K562 (cell line): ENCODE data around the gene HIVEP1. TPM values are rescaled to one million over a fixed set of nuclear protein-coding genes. Genes with fewer than 3 reads are reported as not detected.
A peak's percentile ranks its signal among the peaks of the same experiment; 100 is the strongest.

Experiments used
- ATAC-seq: fragments of 200-7000 bp; cut with Tn5 transposase; 3 replicates; pipeline ENCODE4 v1.9.1; 2020; ENCODE audit warnings: moderate library complexity
- BruUV-seq: library from RNA; stranded (reverse); fragments of 400-500 nt; replicated peaks from 2 replicates; lab custom pipeline; 2021; lab: Mats Ljungman, UMichigan
- CTCF ChIA-PET: fragments of 300-600 bp; formaldehyde crosslinking; extraction: SDS; loops from one replicate; lab custom pipeline; 2021; ENCODE audit warnings: low intra/inter-chr PET ratio; lab: Yijun Ruan, JAX
- POLR2A ChIA-PET: fragments of 300-600, 350-650 bp; sonication (Branson Sonifier 250); formaldehyde crosslinking; extraction: SDS; loops from one replicate; lab custom pipeline; 2021; ENCODE audit warnings: antibody characterized with exemption, inconsistent platforms; lab: Yijun Ruan, JAX
- DNase-seq, 4 experiments: peaks; one replicate each; pipeline versions ENCODE4 v3.0.0 to v3.0.0-alpha.2; 2011 to 2018; ENCODE audit warnings: low spot score in 3 of 4, mixed read lengths in 3 of 4; ENCODE audit errors: extremely low read depth in 1 of 4
- FAIRE-seq: peaks from 2 replicates; lab custom pipeline; 2011; peaks lifted over from hg19 to GRCh38; lab: Jason Lieb, UNC
- H2AFZ ChIP-seq: 2 replicates; pipeline ENCODE4 v1.6.0; 2011; ENCODE audit warnings: low read depth, low read length, control low read depth, inconsistent platforms
- H3K27ac ChIP-seq: fragments of 200-600 bp; 3 replicates; pipeline ENCODE4 v1.8.0; 2011; ENCODE audit warnings: low read depth, mild to moderate bottlenecking, control low read depth, inconsistent platforms, low read length, moderate library complexity, mixed read lengths; ENCODE audit errors: extremely low read depth
- H3K27me3 ChIP-seq, 2 experiments: fragments of 300-600 bp in 1 of 2; 2 replicates in 1 of 2; 3 replicates in 1 of 2; pipeline versions ENCODE4 v1.6.0 to v1.8.0; 2011; ENCODE audit warnings: inconsistent platforms in 2 of 2, low read length in 2 of 2, mild to moderate bottlenecking in 1 of 2, mixed read lengths in 1 of 2, moderate library complexity in 1 of 2; ENCODE audit not compliant: control insufficient read depth in 2 of 2, insufficient read depth in 2 of 2
- H3K36me3 ChIP-seq: fragments of 300-600 bp; 3 replicates; pipeline ENCODE4 v1.8.0; 2011; ENCODE audit warnings: mild to moderate bottlenecking, low read length, inconsistent platforms; ENCODE audit not compliant: control insufficient read depth, insufficient read depth
- H3K4me1 ChIP-seq, 2 experiments: fragments of 200-600 bp in 1 of 2; replicated peaks in 1 of 2; 2 replicates in 1 of 2; 3 replicates in 1 of 2; pipeline versions ENCODE4 v1.5.1 to v1.8.0; 2011; ENCODE audit warnings: inconsistent platforms in 2 of 2, low read length in 2 of 2, mild to moderate bottlenecking in 1 of 2, mixed read lengths in 1 of 2, moderate library complexity in 1 of 2; ENCODE audit not compliant: control insufficient read depth in 2 of 2, insufficient read depth in 2 of 2
- H3K4me2 ChIP-seq: 2 replicates; pipeline ENCODE4 v1.6.1; 2011; ENCODE audit warnings: low read length, control low read depth, inconsistent platforms, mixed read lengths; ENCODE audit not compliant: insufficient read depth
- H3K4me3 ChIP-seq: fragments of 200-600 bp; sonication (generic), shearing (Covaris generic); 2 replicates; pipeline ENCODE4 v1.5.1; 2016; ENCODE audit warnings: control low read depth, inconsistent platforms
- H3K79me2 ChIP-seq: fragments of 200-600 bp; 3 replicates; pipeline ENCODE4 v1.8.0; 2011; ENCODE audit warnings: low read length, inconsistent platforms; ENCODE audit not compliant: control insufficient read depth, insufficient read depth
- H3K9ac ChIP-seq, 2 experiments: 2 replicates each; pipeline versions ENCODE4 v1.6.0 to v1.6.1; 2011; ENCODE audit warnings: low read depth in 2 of 2, low read length in 2 of 2, control low read depth in 1 of 2, inconsistent platforms in 1 of 2, mild to moderate bottlenecking in 1 of 2, mixed read lengths in 1 of 2; ENCODE audit not compliant: insufficient read depth in 1 of 2
- H3K9me1 ChIP-seq: one replicate; pipeline ENCODE4 v1.6.0; 2011; ENCODE audit warnings: inconsistent platforms, mild to moderate bottlenecking, low read length, moderate library complexity; ENCODE audit not compliant: control insufficient read depth, insufficient read depth
- H3K9me3 ChIP-seq: replicated peaks from 2 replicates; pipeline ENCODE4 v1.5.1; 2011; ENCODE audit warnings: low read depth, low read length, inconsistent platforms; ENCODE audit not compliant: control insufficient read depth, insufficient read depth
- H4K20me1 ChIP-seq: replicated peaks from 2 replicates; pipeline ENCODE4 v1.6.1; 2011; ENCODE audit warnings: low read length, inconsistent platforms, mixed read lengths; ENCODE audit not compliant: control insufficient read depth, insufficient read depth
- FOXM1 ChIP-seq, 2 experiments: fragments of 450-650 bp in 1 of 2; sonication (generic) in 1 of 2; formaldehyde crosslinking in 1 of 2; IDR thresholded peaks; 2 replicates each; pipeline versions ENCODE4 v1.6.1 to v1.9.0; 2017 to 2022; ENCODE audit warnings: low read depth in 2 of 2, mild to moderate bottlenecking in 2 of 2, missing genetic modification reagents in 1 of 2, moderate library complexity in 1 of 2
- HMG20A ChIP-seq: fragments of 450-650 bp; formaldehyde crosslinking; conservative IDR thresholded peaks from 2 replicates; pipeline ENCODE4 v1.4.0; 2020; ENCODE audit warnings: mild to moderate bottlenecking, mixed read lengths
- KLF10 ChIP-seq: fragments of 250-450 bp; sonication (Bioruptor Pico); IDR thresholded peaks from 2 replicates; pipeline ENCODE4 v1.6.1; 2021; ENCODE audit warnings: matching md5 sums
- MEF2A ChIP-seq: IDR thresholded peaks from 2 replicates; pipeline ENCODE4 v1.6.1; 2011; ENCODE audit warnings: low read depth, mild to moderate bottlenecking, low read length, moderate library complexity; ENCODE audit not compliant: control insufficient read depth
- PBX2 ChIP-seq, 2 experiments: IDR thresholded peaks in 1 of 2; conservative IDR thresholded peaks in 1 of 2; 2 replicates each; pipeline ENCODE4 v1.6.1; 2016; ENCODE audit warnings: low read depth in 2 of 2, mild to moderate bottlenecking in 1 of 2, missing compliant biosample characterization in 1 of 2, missing genetic modification characterization in 1 of 2, moderate library complexity in 1 of 2
- ZKSCAN8 ChIP-seq: fragments of 200-800 bp; sonication (Bioruptor generic); IDR thresholded peaks from 2 replicates; pipeline ENCODE4 v1.6.1; 2016; ENCODE audit warnings: missing genetic modification characterization, missing compliant biosample characterization
- ZSCAN29 ChIP-seq: fragments of 450-650 bp; IDR thresholded peaks from 2 replicates; pipeline ENCODE4 v1.6.1; 2017
- in situ Hi-C: fragments of 300-500 bp; cut with MboI; formaldehyde crosslinking; loops from 4 replicates; pipeline ENCODE4 v1.15.0; 2018; ENCODE audit warnings: inconsistent platforms, mixed read lengths
- intact Hi-C: fragments of 100-400 bp; cut with micrococcal nuclease; formaldehyde crosslinking; loops from 2 replicates; pipeline ENCODE4 v1.14.2; 2022
- polyA plus RNA-seq, 8 experiments: library from polyadenylated mRNA; depleted of rRNA in 4 of 8; stranded (reverse) in 5 of 8; unstranded in 3 of 8; fragments of >200 nt; fragmentation: Nextera tagmentation in 2 of 8; fragmentation: Illumina TruSeq in 1 of 8; extraction: Ambion mirVana in 2 of 8; extraction: Trizol in 1 of 8; gene quantifications; 2 replicates each; pipeline versions ENCODE4 v1.2.1 to v1.2.3, GENCODE V29; 2011 to 2014; ENCODE audit warnings: inconsistent platforms in 1 of 8, missing spikeins in 1 of 8
- total RNA-seq, 7 experiments: library from RNA; depleted of rRNA in 6 of 7; stranded (reverse); fragments of >200 nt in 6 of 7; fragmentation: Illumina TruSeq in 2 of 7; extraction: Trizol in 2 of 7; gene quantifications; 2 replicates each; pipeline versions ENCODE4 v1.2.1 to v1.2.3, GENCODE V29; 2011 to 2021; ENCODE audit warnings: low replicate concordance in 1 of 7
- TF ChIP-seq, protein P1 (sequence below): sonication (generic); formaldehyde crosslinking; IDR thresholded peaks from 2 replicates; pipeline ENCODE4 v1.8.0; 2023; ENCODE audit warnings: mild to moderate bottlenecking, missing genetic modification reagents
- TF ChIP-seq, protein P2 (sequence below): fragments of 450-650 bp; IDR thresholded peaks from 2 replicates; pipeline ENCODE4 v1.6.1; 2016

The HIVEP1 gene
- total and polyA plus RNA-seq, 9 of the 15 experiments (the other 6 are each of a cell fraction or from before 2014, with no cell fraction given), result 6.0 to 33.3 (median 21.7) TPM

DNA sequence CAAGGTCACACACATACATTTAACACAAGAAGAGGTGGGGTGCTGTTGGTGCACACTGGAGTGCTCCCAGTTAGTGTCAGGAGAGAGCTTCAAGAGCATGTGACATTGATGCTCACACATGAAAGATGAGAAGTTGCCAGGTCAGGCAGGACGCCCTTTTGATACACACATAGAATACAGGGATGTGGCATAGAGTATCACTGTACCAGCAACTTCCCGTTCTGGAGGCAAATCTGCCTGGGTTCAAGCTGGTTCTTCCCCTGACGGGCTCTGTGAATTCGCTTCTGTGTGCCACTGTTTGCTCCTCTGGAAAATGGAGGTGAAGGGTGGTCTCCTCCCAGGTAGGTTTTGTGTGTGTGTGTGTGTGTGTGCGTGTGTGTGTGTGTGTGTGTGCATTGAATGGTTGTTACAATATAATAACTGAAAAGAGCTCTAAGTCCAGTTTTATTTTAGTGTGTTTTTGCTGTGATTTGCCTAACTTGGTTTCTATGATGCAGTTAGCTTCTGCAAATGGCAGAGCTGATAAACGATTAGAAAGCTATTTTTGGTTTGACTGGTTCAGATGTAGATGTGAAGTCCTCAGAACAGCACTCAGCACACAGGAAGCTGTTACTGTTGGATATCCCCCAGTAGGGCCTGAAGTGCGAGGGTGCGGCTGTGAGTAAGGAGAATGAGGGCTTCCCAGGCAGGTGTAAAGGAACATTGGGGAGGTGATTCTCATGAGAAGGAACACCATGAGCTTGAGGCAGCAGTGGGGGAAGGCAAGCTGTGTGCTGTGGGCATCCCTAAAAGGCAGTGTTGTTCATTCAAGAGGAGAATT, 53.4 kb downstream of the HIVEP1 start (continued):
- no peak for TF ChIP-seq ZKSCAN8 (CRISPR knock-in tag)
- no peak for TF ChIP-seq KLF10 (CRISPR knock-in tag)
- no peak for TF ChIP-seq HMG20A (CRISPR knock-in tag)

DNA sequence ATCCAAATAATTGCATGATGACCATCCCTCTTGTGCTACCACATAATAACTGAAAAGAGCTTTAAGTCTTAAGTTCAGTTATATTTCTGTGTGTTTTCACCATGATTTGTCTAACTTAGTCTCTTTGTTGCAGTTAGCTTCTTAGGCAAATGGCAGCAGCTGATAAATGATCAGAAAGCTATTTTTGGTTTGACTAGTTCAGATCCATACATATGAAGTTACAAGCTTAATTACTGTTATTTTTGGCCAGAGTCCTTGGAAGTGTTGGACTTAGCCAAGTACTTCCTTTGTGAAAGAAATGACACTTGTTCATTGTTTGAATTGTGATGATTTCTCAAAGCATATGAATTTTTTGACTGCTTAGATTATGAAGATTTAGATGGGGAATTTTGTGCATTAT, 54.2 kb downstream of the HIVEP1 start:
- H3K4me2 ChIP-seq, result peak overlapping the region; percentile 72; the same call in 1 of the 2 replicates
- no peaks in the 10 kb centered on the region for H3K27me3 ChIP-seq
- H3K36me3 ChIP-seq, result no peaks in the 10 kb centered on the region
- peaks cover 4 to 34% of the 10 kb centered on the region in 2 experiments; a peak in 4 of 5 replicates for H3K4me1 ChIP-seq
- no peak overlapping the region for H2AFZ ChIP-seq
- no peak for FAIRE-seq
- no peaks in the 10 kb centered on the region for H3K9me3 ChIP-seq
- H3K9ac ChIP-seq, result peak overlapping the region in 1 of 2 experiments; percentile 20; a peak in 1 of 4 replicates
- CTCF ChIA-PET, result no interaction called here
- peaks cover 92% of the 10 kb centered on the region for H3K79me2 ChIP-seq
- no peak for ATAC-seq
- in situ Hi-C loops, result no loop called here
- POLR2A ChIA-PET, result interaction anchor here (0.6 to 2.7 kb wide), 10 partner anchors 9 to 869 kb away, joined by 3 to 12 read pairs (median 4); no protein-coding TSS in a partner anchor
- no peak for DNase-seq
- intact Hi-C loops, result no loop called here
- peaks cover 21% of the 10 kb centered on the region for H4K20me1 ChIP-seq
- no TSS peak for BruUV-seq
- H3K4me3 ChIP-seq, result no peak overlapping the region
- H3K9me1 ChIP-seq, result no peaks in the 10 kb centered on the region
- H3K27ac ChIP-seq, result peak overlapping the region; percentile 53; the same call in 2 of the 3 replicates
- TF ChIP-seq ZKSCAN8 (CRISPR knock-in tag), result no peak
- TF ChIP-seq PBX2 (CRISPR knock-in tag; IDR thresholded peaks at IDR 0.05; ENCODE audit: low read depth), result no peak
- TF ChIP-seq PBX2 (tag; conservative IDR thresholded peaks at IDR 0.05; ENCODE audit: low read depth), result no peak
- TF ChIP-seq MEF2A, result peak; percentile 64
- no peak for TF ChIP-seq FOXM1 (IDR thresholded peaks at IDR 0.05; ENCODE audit: low read depth)
- TF ChIP-seq FOXM1 (CRISPR knock-in tag; IDR thresholded peaks at IDR 0.05; ENCODE audit: low read depth), result no peak
- TF ChIP-seq, protein P1, sequence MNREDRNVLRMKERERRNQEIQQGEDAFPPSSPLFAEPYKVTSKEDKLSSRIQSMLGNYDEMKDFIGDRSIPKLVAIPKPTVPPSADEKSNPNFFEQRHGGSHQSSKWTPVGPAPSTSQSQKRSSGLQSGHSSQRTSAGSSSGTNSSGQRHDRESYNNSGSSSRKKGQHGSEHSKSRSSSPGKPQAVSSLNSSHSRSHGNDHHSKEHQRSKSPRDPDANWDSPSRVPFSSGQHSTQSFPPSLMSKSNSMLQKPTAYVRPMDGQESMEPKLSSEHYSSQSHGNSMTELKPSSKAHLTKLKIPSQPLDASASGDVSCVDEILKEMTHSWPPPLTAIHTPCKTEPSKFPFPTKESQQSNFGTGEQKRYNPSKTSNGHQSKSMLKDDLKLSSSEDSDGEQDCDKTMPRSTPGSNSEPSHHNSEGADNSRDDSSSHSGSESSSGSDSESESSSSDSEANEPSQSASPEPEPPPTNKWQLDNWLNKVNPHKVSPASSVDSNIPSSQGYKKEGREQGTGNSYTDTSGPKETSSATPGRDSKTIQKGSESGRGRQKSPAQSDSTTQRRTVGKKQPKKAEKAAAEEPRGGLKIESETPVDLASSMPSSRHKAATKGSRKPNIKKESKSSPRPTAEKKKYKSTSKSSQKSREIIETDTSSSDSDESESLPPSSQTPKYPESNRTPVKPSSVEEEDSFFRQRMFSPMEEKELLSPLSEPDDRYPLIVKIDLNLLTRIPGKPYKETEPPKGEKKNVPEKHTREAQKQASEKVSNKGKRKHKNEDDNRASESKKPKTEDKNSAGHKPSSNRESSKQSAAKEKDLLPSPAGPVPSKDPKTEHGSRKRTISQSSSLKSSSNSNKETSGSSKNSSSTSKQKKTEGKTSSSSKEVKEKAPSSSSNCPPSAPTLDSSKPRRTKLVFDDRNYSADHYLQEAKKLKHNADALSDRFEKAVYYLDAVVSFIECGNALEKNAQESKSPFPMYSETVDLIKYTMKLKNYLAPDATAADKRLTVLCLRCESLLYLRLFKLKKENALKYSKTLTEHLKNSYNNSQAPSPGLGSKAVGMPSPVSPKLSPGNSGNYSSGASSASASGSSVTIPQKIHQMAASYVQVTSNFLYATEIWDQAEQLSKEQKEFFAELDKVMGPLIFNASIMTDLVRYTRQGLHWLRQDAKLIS (CRISPR knock-in tag), result no peak
- peak; percentile 9; the same call in 1 of the 2 replicates for TF ChIP-seq ZSCAN29
- TF ChIP-seq, protein P2, sequence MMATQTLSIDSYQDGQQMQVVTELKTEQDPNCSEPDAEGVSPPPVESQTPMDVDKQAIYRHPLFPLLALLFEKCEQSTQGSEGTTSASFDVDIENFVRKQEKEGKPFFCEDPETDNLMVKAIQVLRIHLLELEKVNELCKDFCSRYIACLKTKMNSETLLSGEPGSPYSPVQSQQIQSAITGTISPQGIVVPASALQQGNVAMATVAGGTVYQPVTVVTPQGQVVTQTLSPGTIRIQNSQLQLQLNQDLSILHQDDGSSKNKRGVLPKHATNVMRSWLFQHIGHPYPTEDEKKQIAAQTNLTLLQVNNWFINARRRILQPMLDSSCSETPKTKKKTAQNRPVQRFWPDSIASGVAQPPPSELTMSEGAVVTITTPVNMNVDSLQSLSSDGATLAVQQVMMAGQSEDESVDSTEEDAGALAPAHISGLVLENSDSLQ, result 0 out of 2 replicates have a peak, but pooled peaks have one; percentile 6
